ENCODE results near the gene ADAMTSL3.

- TF ChIP-seq POLR2A (IDR thresholded peaks at IDR 0.05), result no peak
- TF ChIP-seq CTCF (IDR thresholded peaks at IDR 0.05), result no peak
Observed at GRCh38 chr15:83671603-83672002, 17.7 kb downstream of the ADAMTSL3 start.

Measured in heart left ventricle (tissue), 13 donors.